Measurements from ENCODE around the gene BTG1. TPM values are rescaled to one million over a fixed set of nuclear protein-coding genes. Genes with fewer than 3 reads are reported as not detected.

BTG1 gene
- total RNA-seq, 1 donor from 2014 or later, result 63.7 TPM

- H3K36me3 Mint-ChIP-seq (ENCODE audit: low read depth, unreplicated experiment), result no peaks in the 10 kb centered on the region
- Histone ChIP-seq H3K79me2 (ENCODE audit: insufficient read depth, low read length) (no peaks in the 10 kb centered on the region), H3K36me3 (ENCODE audit: insufficient read depth, low read length) (no peaks in the 10 kb centered on the region), H3K9me3 (ENCODE audit: insufficient read depth, low read depth, low read length) (no peaks in the 10 kb centered on the region), H2AFZ (ENCODE audit: low read depth, low read length) (no peak overlapping the region), H3K9ac (ENCODE audit: low read length) (no peak overlapping the region), H3K4me1 (ENCODE audit: insufficient read depth, low read length) (no peaks in the 10 kb centered on the region), H3K4me3 (ENCODE audit: insufficient read depth, low read depth, low read length) (no peak overlapping the region), H3K27me3 (ENCODE audit: insufficient read depth, low read length) (no peaks in the 10 kb centered on the region), H4K20me1 (ENCODE audit: insufficient read depth, low read length) (no peaks in the 10 kb centered on the region), H3K27ac (ENCODE audit: low read depth, low read length) (no peak overlapping the region), H3K4me2 (ENCODE audit: low read length) (no peak overlapping the region)
- no peak for DNase-seq (ENCODE audit: low read depth)
- no peak for TF ChIP-seq EZH2 (IDR thresholded peaks at IDR 0.05; ENCODE audit: insufficient read depth, low read length)
- TF ChIP-seq, protein P1, sequence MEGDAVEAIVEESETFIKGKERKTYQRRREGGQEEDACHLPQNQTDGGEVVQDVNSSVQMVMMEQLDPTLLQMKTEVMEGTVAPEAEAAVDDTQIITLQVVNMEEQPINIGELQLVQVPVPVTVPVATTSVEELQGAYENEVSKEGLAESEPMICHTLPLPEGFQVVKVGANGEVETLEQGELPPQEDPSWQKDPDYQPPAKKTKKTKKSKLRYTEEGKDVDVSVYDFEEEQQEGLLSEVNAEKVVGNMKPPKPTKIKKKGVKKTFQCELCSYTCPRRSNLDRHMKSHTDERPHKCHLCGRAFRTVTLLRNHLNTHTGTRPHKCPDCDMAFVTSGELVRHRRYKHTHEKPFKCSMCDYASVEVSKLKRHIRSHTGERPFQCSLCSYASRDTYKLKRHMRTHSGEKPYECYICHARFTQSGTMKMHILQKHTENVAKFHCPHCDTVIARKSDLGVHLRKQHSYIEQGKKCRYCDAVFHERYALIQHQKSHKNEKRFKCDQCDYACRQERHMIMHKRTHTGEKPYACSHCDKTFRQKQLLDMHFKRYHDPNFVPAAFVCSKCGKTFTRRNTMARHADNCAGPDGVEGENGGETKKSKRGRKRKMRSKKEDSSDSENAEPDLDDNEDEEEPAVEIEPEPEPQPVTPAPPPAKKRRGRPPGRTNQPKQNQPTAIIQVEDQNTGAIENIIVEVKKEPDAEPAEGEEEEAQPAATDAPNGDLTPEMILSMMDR (IDR thresholded peaks at IDR 0.05; ENCODE audit: insufficient read depth, low read depth, low read length), result no peak
- H3K4me3 Mint-ChIP-seq (ENCODE audit: unreplicated experiment), result no peak overlapping the region
- H3K4me1 Mint-ChIP-seq (ENCODE audit: low read depth, unreplicated experiment), result peaks cover 1% of the 10 kb centered on the region
- H3K9me3 Mint-ChIP-seq (ENCODE audit: unreplicated experiment), result no peaks in the 10 kb centered on the region
- H3K27me3 Mint-ChIP-seq (ENCODE audit: low read depth, unreplicated experiment), result no peaks in the 10 kb centered on the region
- no peak overlapping the region for H3K27ac Mint-ChIP-seq (ENCODE audit: unreplicated experiment)
- FAIRE-seq, result no peak
Measured at GRCh38 chr12:92193063-92193462, 47.4 kb upstream of the BTG1 start.

GRCh38 chr12:92192360-92192759 lies 46.7 kb upstream of the BTG1 start:
- H3K36me3 Mint-ChIP-seq (ENCODE audit: low read depth, unreplicated experiment), result no peaks in the 10 kb centered on the region
- no peak overlapping the region for H3K4me2 ChIP-seq (ENCODE audit: low read length)
- no peak overlapping the region for H3K27ac ChIP-seq (ENCODE audit: low read depth, low read length)
- DNase-seq (ENCODE audit: low read depth) (no peak), FAIRE-seq (no peak)
- H3K27ac Mint-ChIP-seq (ENCODE audit: unreplicated experiment), result no peak overlapping the region
- no peaks in the 10 kb centered on the region for H3K9me3 ChIP-seq (ENCODE audit: insufficient read depth, low read depth, low read length)
- H2AFZ ChIP-seq (ENCODE audit: low read depth, low read length), result no peak overlapping the region
- H3K27me3 ChIP-seq (ENCODE audit: insufficient read depth, low read length), result no peaks in the 10 kb centered on the region
- H3K4me1 ChIP-seq (ENCODE audit: insufficient read depth, low read length), result no peaks in the 10 kb centered on the region
- H3K4me1 Mint-ChIP-seq (ENCODE audit: low read depth, unreplicated experiment), result peaks cover 1% of the 10 kb centered on the region
- H3K36me3 ChIP-seq (ENCODE audit: insufficient read depth, low read length), result no peaks in the 10 kb centered on the region
- no peaks in the 10 kb centered on the region for H3K9me3 Mint-ChIP-seq (ENCODE audit: unreplicated experiment)
- no peak overlapping the region for H3K4me3 ChIP-seq (ENCODE audit: insufficient read depth, low read depth, low read length)
- H3K27me3 Mint-ChIP-seq (ENCODE audit: low read depth, unreplicated experiment), result no peaks in the 10 kb centered on the region
- TF ChIP-seq, protein P1 (IDR thresholded peaks at IDR 0.05; ENCODE audit: insufficient read depth, low read depth, low read length), result no peak
- no peak for TF ChIP-seq EZH2 (IDR thresholded peaks at IDR 0.05; ENCODE audit: insufficient read depth, low read length)
- H3K79me2 ChIP-seq (ENCODE audit: insufficient read depth, low read length), result no peaks in the 10 kb centered on the region
- no peaks in the 10 kb centered on the region for H4K20me1 ChIP-seq (ENCODE audit: insufficient read depth, low read length)
- no peak overlapping the region for H3K4me3 Mint-ChIP-seq (ENCODE audit: unreplicated experiment)
- no peak overlapping the region for H3K9ac ChIP-seq (ENCODE audit: low read length)

GRCh38 chr12:92191061-92191460 lies 45.4 kb upstream of the BTG1 start:
- no peaks in the 10 kb centered on the region for H3K27me3 Mint-ChIP-seq (ENCODE audit: low read depth, unreplicated experiment)
- Histone ChIP-seq H3K9ac (ENCODE audit: low read length) (no peak overlapping the region), H3K36me3 (ENCODE audit: insufficient read depth, low read length) (no peaks in the 10 kb centered on the region), H4K20me1 (ENCODE audit: insufficient read depth, low read length) (no peaks in the 10 kb centered on the region), H3K79me2 (ENCODE audit: insufficient read depth, low read length) (no peaks in the 10 kb centered on the region), H3K27ac (ENCODE audit: low read depth, low read length) (no peak overlapping the region), H3K9me3 (ENCODE audit: insufficient read depth, low read depth, low read length) (no peaks in the 10 kb centered on the region), H3K4me3 (ENCODE audit: insufficient read depth, low read depth, low read length) (no peak overlapping the region), H2AFZ (ENCODE audit: low read depth, low read length) (no peak overlapping the region), H3K4me2 (ENCODE audit: low read length) (no peak overlapping the region), H3K4me1 (ENCODE audit: insufficient read depth, low read length) (no peaks in the 10 kb centered on the region), H3K27me3 (ENCODE audit: insufficient read depth, low read length) (no peaks in the 10 kb centered on the region)
- H3K36me3 Mint-ChIP-seq (ENCODE audit: low read depth, unreplicated experiment), result no peaks in the 10 kb centered on the region
- peaks cover 1% of the 10 kb centered on the region for H3K4me1 Mint-ChIP-seq (ENCODE audit: low read depth, unreplicated experiment)
- H3K9me3 Mint-ChIP-seq (ENCODE audit: unreplicated experiment), result no peaks in the 10 kb centered on the region
- no peak overlapping the region for H3K4me3 Mint-ChIP-seq (ENCODE audit: unreplicated experiment)
- TF ChIP-seq, protein P1 (IDR thresholded peaks at IDR 0.05; ENCODE audit: insufficient read depth, low read depth, low read length), result no peak
- TF ChIP-seq EZH2 (IDR thresholded peaks at IDR 0.05; ENCODE audit: insufficient read depth, low read length), result no peak
- H3K27ac Mint-ChIP-seq (ENCODE audit: unreplicated experiment), result no peak overlapping the region
- no peak for DNase-seq (ENCODE audit: low read depth)
- FAIRE-seq, result no peak
